ENCODE data around the gene PRRC2C.

DNA sequence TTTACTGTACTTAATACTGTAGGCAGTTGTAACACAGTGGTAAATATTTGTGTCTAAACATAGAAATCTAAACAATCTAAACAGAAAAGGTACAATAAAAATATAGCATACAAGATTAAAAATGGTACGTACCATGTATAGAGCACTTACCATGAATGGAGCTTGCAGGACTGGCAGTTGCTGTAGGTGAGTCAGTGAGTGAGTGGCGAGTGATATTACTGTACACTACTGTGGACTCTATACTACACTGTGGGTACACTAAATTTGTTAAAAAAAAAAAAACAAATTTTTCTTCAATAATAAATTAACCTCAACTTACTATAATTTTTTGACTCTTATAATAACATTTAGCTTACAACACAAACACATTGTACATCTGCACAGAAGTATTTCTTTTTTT is 97.3 kb downstream of the PRRC2C start:
- TF ChIP-seq, protein P1, sequence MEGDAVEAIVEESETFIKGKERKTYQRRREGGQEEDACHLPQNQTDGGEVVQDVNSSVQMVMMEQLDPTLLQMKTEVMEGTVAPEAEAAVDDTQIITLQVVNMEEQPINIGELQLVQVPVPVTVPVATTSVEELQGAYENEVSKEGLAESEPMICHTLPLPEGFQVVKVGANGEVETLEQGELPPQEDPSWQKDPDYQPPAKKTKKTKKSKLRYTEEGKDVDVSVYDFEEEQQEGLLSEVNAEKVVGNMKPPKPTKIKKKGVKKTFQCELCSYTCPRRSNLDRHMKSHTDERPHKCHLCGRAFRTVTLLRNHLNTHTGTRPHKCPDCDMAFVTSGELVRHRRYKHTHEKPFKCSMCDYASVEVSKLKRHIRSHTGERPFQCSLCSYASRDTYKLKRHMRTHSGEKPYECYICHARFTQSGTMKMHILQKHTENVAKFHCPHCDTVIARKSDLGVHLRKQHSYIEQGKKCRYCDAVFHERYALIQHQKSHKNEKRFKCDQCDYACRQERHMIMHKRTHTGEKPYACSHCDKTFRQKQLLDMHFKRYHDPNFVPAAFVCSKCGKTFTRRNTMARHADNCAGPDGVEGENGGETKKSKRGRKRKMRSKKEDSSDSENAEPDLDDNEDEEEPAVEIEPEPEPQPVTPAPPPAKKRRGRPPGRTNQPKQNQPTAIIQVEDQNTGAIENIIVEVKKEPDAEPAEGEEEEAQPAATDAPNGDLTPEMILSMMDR (IDR thresholded peaks at IDR 0.05), result no peak
- no peak for TF ChIP-seq POLR2A (IDR thresholded peaks at IDR 0.05)

Measured in testis (tissue), 2 donors.